Measurements from ENCODE around the gene GLIS2.
A peak's percentile ranks its signal among the peaks of the same experiment; 100 is the strongest.

Gene GLIS2

DNA sequence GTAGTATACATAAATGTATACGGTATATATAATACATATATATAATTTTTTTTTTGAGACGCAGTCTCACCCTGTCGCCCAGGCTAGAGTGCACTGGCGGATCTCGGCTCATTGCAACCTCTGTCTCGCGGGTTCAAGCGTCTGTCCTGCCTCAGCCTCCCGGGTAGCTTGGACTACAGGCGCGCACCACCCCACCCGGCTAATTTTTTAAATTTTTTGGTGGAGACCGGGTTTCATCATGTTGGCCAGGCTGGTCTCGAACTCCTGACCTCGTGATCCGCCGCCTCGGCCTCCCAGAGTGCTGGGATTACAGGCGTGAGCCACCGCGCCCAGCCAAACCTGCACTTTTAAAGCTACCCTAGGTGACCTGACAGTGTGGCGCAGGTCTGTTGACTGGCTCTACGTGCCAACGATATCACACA, 34.5 kb downstream of the GLIS2 start:
- H3K4me1 ChIP-seq, result peaks cover 0 to 38% (median 28%) of the 10 kb centered on the region in 4 donors
- H3K27me3 ChIP-seq, result no peaks in the 10 kb centered on the region
- DNase-seq, result no peak
- TF ChIP-seq, protein P1, sequence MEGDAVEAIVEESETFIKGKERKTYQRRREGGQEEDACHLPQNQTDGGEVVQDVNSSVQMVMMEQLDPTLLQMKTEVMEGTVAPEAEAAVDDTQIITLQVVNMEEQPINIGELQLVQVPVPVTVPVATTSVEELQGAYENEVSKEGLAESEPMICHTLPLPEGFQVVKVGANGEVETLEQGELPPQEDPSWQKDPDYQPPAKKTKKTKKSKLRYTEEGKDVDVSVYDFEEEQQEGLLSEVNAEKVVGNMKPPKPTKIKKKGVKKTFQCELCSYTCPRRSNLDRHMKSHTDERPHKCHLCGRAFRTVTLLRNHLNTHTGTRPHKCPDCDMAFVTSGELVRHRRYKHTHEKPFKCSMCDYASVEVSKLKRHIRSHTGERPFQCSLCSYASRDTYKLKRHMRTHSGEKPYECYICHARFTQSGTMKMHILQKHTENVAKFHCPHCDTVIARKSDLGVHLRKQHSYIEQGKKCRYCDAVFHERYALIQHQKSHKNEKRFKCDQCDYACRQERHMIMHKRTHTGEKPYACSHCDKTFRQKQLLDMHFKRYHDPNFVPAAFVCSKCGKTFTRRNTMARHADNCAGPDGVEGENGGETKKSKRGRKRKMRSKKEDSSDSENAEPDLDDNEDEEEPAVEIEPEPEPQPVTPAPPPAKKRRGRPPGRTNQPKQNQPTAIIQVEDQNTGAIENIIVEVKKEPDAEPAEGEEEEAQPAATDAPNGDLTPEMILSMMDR (IDR thresholded peaks at IDR 0.05), result no peak
- intact Hi-C loops (cut with DNase I; ENCODE audit: low total_unique reads), result no loop called here
- no peaks in the 10 kb centered on the region for H3K9me3 ChIP-seq
- H3K36me3 ChIP-seq, result peaks cover 0 to 21% (median 0%) of the 10 kb centered on the region in 3 donors
- H3K27ac ChIP-seq, result peak overlapping the region; percentile 82 to 87
- peak overlapping the region; percentile 79 to 90 for H3K4me3 ChIP-seq

DNA sequence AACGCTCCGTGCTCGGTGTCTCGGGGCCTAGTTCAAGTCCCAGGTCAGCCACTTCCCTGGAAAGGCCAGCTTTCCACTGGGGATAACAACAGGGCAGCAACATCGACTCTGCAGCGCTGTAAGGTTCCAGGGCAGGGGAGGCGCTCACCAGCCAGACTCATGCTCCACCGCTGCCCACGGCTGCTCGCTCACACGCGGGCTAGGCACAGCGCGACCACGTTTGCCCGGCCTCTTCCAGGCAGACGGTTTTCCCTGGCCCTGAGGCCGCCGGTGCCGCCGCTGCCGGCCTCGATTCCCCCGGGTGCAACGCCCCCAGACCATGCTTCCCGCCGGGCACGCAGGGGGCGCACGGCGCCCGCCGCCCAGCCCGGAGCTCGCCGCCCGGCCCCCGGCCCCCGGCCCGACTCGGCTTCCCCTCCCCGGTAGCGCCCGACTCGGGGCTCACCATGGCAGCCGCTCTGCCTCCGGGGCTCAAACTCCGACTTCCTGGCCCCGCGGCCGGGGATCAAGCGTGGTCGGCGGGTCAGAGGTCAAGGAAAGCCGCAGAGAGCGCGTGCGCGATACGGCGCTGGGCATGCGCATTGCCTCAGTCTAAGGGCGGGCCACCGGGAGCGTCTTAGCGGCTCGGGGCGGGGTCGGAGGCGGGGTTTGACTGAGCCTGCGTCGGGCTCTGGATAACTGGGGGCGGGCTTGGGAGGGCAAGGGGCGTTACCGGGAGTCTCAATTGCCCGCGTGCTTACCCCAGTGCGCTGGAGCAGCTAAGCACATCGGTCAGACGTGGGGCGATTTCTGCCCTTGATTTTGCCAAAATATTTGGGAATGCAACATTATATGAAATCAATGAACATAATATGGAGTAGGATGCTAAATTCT, 35.2 kb downstream of the GLIS2 start, which contains the start of gene PAM16:
Gene PAM16, minus strand, starts transcription at position 535 of the 873 bp plus-strand sequence. Its CDS starts 87 bp downstream, at position 448.
- H3K36me3 ChIP-seq, result peaks cover 0 to 21% (median 0%) of the 10 kb centered on the region in 3 donors
- H3K4me1 ChIP-seq, result peaks cover 0 to 38% (median 28%) of the 10 kb centered on the region in 4 donors
- intact Hi-C loops (cut with DNase I; ENCODE audit: low total_unique reads), result no loop called here
- peak; percentile 96 to 98 for DNase-seq
- TF ChIP-seq, protein P1 (IDR thresholded peaks at IDR 0.05), result no peak
- no peaks in the 10 kb centered on the region for H3K9me3 ChIP-seq
- H3K27ac ChIP-seq, result peak within 1 kb of the TSS; percentile 82 to 87
- H3K4me3 ChIP-seq, result peak within 1 kb of the TSS; percentile 79 to 90
- H3K27me3 ChIP-seq, result no peaks in the 10 kb centered on the region

DNA sequence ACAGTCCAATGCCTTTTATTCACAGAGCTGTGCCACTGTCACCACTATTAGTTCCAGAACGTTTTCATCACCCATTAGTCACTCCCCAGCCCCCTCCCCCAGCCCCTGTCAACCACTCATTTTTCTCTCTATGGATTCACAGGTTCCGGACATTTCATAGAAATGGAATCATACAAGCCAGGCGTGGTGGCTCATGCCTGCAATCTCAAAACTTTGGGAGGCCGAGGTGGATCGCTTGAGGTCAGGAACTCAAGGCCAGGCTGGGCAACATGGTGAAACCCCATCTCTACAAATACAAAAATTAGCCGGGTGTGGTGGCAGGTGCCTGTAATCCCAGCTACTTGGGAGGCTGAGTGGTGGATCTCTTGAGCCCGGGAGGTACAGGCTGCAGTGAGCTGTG, 36.0 kb downstream of the GLIS2 start:
- peaks cover 0 to 21% (median 0%) of the 10 kb centered on the region in 3 donors for H3K36me3 ChIP-seq
- DNase-seq, result no peak
- peak overlapping the region in 1 of 2 donors; percentile 82 for H3K27ac ChIP-seq
- no peak overlapping the region for H3K4me3 ChIP-seq
- H3K4me1 ChIP-seq, result peaks cover 0 to 37% (median 27%) of the 10 kb centered on the region in 4 donors
- no peaks in the 10 kb centered on the region for H3K27me3 ChIP-seq
- TF ChIP-seq, protein P1 (IDR thresholded peaks at IDR 0.05), result no peak
- no peaks in the 10 kb centered on the region for H3K9me3 ChIP-seq
- intact Hi-C loops (cut with DNase I; ENCODE audit: low total_unique reads), result no loop called here

DNA sequence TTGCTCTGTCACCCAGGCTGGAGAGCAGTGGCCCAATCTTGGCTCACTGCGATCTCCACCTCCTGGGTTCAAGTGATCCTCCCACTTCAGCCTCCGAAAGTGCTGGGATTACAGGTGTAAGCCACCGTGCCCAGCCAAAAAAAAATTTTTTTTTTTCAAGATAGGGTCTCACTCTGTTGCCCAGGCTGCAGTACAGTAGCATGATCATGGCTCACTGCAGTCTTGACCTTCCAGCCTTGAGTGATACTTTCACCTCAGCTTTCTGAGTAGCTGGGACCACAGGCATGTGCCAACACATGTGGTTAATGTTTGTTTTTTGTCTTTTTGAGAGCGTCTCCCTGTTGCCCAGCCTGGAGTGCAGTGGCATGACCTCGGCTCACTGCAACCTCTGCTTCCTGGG, 37.0 kb downstream of the GLIS2 start:
- peaks cover 0 to 19% (median 0%) of the 10 kb centered on the region in 3 donors for H3K36me3 ChIP-seq
- H3K9me3 ChIP-seq, result no peaks in the 10 kb centered on the region
- intact Hi-C loops (cut with DNase I; ENCODE audit: low total_unique reads), result no loop called here
- peaks cover 0 to 30% (median 21%) of the 10 kb centered on the region in 4 donors for H3K4me1 ChIP-seq
- H3K27me3 ChIP-seq, result no peaks in the 10 kb centered on the region
- no peak for DNase-seq
- H3K27ac ChIP-seq, result no peak overlapping the region
- no peak overlapping the region for H3K4me3 ChIP-seq
- TF ChIP-seq, protein P1 (IDR thresholded peaks at IDR 0.05), result no peak

DNA sequence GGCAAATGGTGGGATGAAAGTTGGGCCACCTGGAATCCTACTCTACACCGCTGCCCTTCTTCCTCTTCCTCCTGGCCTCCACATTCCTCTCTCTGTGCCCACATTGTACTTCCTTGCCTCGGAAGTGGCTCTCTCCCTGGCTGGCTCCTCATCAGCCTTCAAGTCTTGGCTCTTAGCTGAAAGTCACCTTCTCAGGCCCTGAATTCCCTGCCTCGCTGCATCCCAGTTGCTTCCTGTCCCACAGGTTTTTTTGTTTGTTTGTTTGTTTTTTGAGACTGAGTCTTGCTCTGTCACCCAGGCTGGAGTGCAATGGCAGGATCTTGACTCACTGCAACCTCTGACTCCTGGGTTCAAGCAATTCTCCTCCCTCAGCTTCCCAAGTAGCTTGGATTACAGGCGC, 37.8 kb downstream of the GLIS2 start:
- Histone ChIP-seq H3K4me3 (no peak overlapping the region), H3K27me3 (no peaks in the 10 kb centered on the region), H3K9me3 (no peaks in the 10 kb centered on the region), H3K27ac (no peak overlapping the region), H3K4me1 (peaks cover 0 to 22% (median 17%) of the 10 kb centered on the region in 4 donors), H3K36me3 (peaks cover 0 to 20% (median 0%) of the 10 kb centered on the region in 3 donors)
- TF ChIP-seq, protein P1 (IDR thresholded peaks at IDR 0.05), result no peak
- intact Hi-C loops (cut with DNase I; ENCODE audit: low total_unique reads), result no loop called here
- DNase-seq, result no peak

Measured in tibial artery (tissue), 4 donors.